Ovary (tissue), 9 donors: ENCODE results near the gene LEMD1. TPM values are rescaled to one million over a fixed set of nuclear protein-coding genes. Genes with fewer than 3 reads are reported as not detected.
A peak's percentile ranks its signal among the peaks of the same experiment; 100 is the strongest.

ENCODE experiments used
- DNase-seq, 5 donors: peaks; one replicate each; pipeline ENCODE4 v3.0.0-alpha.2; 2019 to 2020
- H3K27ac ChIP-seq, 2 donors: fragments of 200-600 bp; one replicate each; pipeline versions ENCODE4 v1.5.1 to v1.8.0; 2019 to 2022
- H3K27me3 ChIP-seq: fragments of 200-600 bp; one replicate; pipeline ENCODE4 v1.8.0; 2022
- H3K36me3 ChIP-seq: fragments of 200-600 bp; sonication (generic); one replicate; pipeline ENCODE4 v1.5.1; 2019
- H3K4me1 ChIP-seq: one replicate; pipeline ENCODE4 v1.8.1; 2013; ENCODE audit warnings: mild to moderate bottlenecking, moderate library complexity; ENCODE audit not compliant: insufficient read depth
- H3K4me3 ChIP-seq: fragments of 200-600 bp; sonication (generic); one replicate; pipeline ENCODE4 v1.5.1; 2017
- H3K9me3 ChIP-seq, 2 donors: fragments of 200-600 bp in 1 of 2; sonication (generic) in 1 of 2; one replicate each; pipeline versions ENCODE4 v1.5.1 to v1.8.1; 2013 to 2019; ENCODE audit warnings: mild to moderate bottlenecking in 1 of 2, moderate library complexity in 1 of 2
- CTCF ChIP-seq, 3 donors: fragments of 450-650 bp in 2 of 3; fragments of 200-600 bp in 1 of 3; IDR thresholded peaks; one replicate each; pipeline versions ENCODE4 v1.5.1 to v1.8.0; 2016 to 2022; ENCODE audit warnings: antibody characterized with exemption in 3 of 3, mild to moderate bottlenecking in 1 of 3
- EP300 ChIP-seq: sonication (generic); formaldehyde crosslinking; IDR thresholded peaks from one replicate; pipeline ENCODE4 v1.6.1; 2017; ENCODE audit warnings: antibody characterized with exemption
- POLR2A ChIP-seq: fragments of 450-650 bp; IDR thresholded peaks from one replicate; pipeline ENCODE4 v1.6.1; 2017; ENCODE audit warnings: antibody characterized with exemption, mild to moderate bottlenecking, moderate library complexity
- WGBS, 3 donors: extraction: QIAGEN DNeasy Blood & Tissue Kit in 1 of 3; methylation state at CpG; one replicate each; pipeline versions ENCODE4 v1.1.5 to v1.1.7; 2013 to 2017; 5-methylcytosine and 5-hydroxymethylcytosine counted together
- intact Hi-C, 4 donors: fragments of 100-400 bp; cut with DNase I; formaldehyde crosslinking; loops; one replicate each; pipeline versions ENCODE4 v1.11.0 to v1.15.1; 2022 to 2023
- polyA plus RNA-seq, 2 donors: library from polyadenylated mRNA; stranded (reverse); fragments of 200-250 nt in 1 of 2; fragments of 350-450 nt in 1 of 2; fragmentation: Illumina TruSeq in 1 of 2; extraction: RNeasy Lipid Tissue Mini Kit (QIAGEN cat#74804) in 1 of 2; gene quantifications; one replicate each; pipeline ENCODE4 v1.2.3, GENCODE V29; 2013 to 2014
- total RNA-seq, 7 donors: library from RNA; depleted of rRNA in 2 of 7; stranded (reverse); fragments of >200 nt in 2 of 7; fragmentation: NEBNext Ultra II Directional in 3 of 7; extraction: Animal tissue kit (Norgen Biotek cat#: 25700) in 3 of 7; gene quantifications; one replicate each; pipeline versions ENCODE4 v1.1.0 to v1.2.4, GENCODE V29; 2016 to 2023
- donor health status: DM: no; HTN: no; CAD: no; lungs with moderate emphysema.
- donor health status: DM: no; HTN: no; CAD: no.
- donor health status: Bipolar disorder and iron deficiency.
- donor health status: DM: yes; HTN: yes; CAD: no.
- donor health status: DM: no; HTN: no; CAD: no.
- donor health status: DM: yes; HTN: yes; CAD: no.

Gene LEMD1
- total and polyA plus RNA-seq, 9 donors, result 0.43 to 7.0 (median 0.97) TPM; not detected in 1

DNA sequence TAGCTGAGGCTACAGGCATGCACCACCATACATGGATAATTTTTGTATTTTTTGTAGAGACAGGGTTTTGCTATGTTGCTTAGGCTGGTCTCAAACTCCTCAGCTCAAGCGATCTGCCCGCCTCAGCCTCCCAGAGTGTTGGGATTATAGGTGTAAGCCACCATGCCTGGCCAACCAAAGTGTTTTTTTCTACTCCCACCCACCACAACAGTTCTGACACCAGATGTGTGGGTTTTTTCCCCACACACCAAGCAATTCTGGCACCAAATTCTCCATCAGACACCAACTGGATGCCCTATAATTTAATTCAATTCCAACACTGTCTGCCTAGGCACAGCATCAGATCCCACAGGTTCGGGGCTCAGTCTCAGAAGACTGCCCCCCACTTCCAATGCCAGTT lies 44.5 kb downstream of the LEMD1 start:
- Histone ChIP-seq H3K27me3 (no peaks in the 10 kb centered on the region), H3K27ac (peak overlapping the region in 1 of 2 donors; percentile 87), H3K36me3 (no peaks in the 10 kb centered on the region), H3K9me3 (no peaks in the 10 kb centered on the region), H3K4me3 (no peak overlapping the region), H3K4me1 (peaks cover 16% of the 10 kb centered on the region)
- WGBS, 3 donors, result 96 to 100% (median 97%) methylated on average over 3 of the region's 3 CpGs
- TF ChIP-seq CTCF (IDR thresholded peaks at IDR 0.05) (no peak), EP300 (no peak), POLR2A (no peak)
- DNase-seq, result no peak
- intact Hi-C loops, result no loop called here

- intact Hi-C loops, result no loop called here
- TF ChIP-seq EP300 (no peak), POLR2A (no peak), CTCF (IDR thresholded peaks at IDR 0.05) (no peak)
- 60 to 65% (median 63%) methylated on average over 4 of the region's 4 CpGs for whole genome bisulfite sequencing, 3 donors
- H3K36me3 ChIP-seq, result no peaks in the 10 kb centered on the region
- H3K27me3 ChIP-seq, result no peaks in the 10 kb centered on the region
- no peak for DNase-seq
- H3K4me1 ChIP-seq, result peaks cover 16% of the 10 kb centered on the region
- H3K9me3 ChIP-seq, result no peaks in the 10 kb centered on the region
- H3K27ac ChIP-seq, result peak overlapping the region in 1 of 2 donors; percentile 87
- no peak overlapping the region for H3K4me3 ChIP-seq
Measured at GRCh38 chr1:205376739-205377138, 45.1 kb downstream of the LEMD1 start.

DNA sequence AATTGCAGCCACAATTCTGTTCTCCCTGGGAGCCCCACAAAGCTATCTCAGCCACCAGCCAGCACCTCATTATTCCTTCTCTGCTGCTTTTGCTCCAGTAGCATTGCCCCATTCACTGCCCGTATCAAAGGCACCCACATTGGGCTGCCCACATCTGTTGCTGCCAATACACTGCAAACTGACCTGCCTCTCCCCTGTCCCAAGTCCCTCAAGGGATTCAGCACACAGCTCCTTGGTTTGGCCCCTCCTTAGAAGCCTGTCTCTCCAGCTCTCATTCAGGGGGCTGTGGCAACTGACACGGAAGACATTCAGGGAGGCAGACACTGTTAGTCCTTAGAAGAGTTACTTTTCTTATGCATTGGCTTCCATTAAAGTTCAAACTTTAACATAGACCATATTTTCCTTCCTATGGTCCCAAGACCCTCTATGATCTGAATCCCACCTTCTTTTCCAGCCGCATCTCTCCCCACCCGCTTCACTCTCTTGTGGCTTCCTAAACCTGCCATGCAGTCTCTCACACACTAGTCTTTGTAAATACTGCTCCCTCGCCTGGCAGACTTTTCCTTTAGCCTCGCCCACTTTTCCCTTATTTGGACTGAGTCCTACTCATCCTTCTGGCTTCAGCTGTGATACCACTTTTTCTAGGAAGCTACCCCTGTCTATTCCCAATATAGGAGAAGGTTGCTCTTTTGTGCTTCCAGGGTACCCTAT lies 45.9 kb downstream of the LEMD1 start:
- Histone ChIP-seq H3K9me3 (no peaks in the 10 kb centered on the region), H3K27ac (peak overlapping the region in 1 of 2 donors; percentile 87), H3K36me3 (no peaks in the 10 kb centered on the region), H3K4me3 (no peak overlapping the region), H3K4me1 (peaks cover 14% of the 10 kb centered on the region), H3K27me3 (no peaks in the 10 kb centered on the region)
- DNase-seq, result peak in 4 of 5 donors; percentile 62 to 72 (median 65)
- 9 to 14% (median 14%) methylated on average over 6 of the region's 6 CpGs for WGBS, 3 donors
- TF ChIP-seq EP300 (no peak), POLR2A (peak; percentile 29)
- intact Hi-C loops, result no loop called here

DNA sequence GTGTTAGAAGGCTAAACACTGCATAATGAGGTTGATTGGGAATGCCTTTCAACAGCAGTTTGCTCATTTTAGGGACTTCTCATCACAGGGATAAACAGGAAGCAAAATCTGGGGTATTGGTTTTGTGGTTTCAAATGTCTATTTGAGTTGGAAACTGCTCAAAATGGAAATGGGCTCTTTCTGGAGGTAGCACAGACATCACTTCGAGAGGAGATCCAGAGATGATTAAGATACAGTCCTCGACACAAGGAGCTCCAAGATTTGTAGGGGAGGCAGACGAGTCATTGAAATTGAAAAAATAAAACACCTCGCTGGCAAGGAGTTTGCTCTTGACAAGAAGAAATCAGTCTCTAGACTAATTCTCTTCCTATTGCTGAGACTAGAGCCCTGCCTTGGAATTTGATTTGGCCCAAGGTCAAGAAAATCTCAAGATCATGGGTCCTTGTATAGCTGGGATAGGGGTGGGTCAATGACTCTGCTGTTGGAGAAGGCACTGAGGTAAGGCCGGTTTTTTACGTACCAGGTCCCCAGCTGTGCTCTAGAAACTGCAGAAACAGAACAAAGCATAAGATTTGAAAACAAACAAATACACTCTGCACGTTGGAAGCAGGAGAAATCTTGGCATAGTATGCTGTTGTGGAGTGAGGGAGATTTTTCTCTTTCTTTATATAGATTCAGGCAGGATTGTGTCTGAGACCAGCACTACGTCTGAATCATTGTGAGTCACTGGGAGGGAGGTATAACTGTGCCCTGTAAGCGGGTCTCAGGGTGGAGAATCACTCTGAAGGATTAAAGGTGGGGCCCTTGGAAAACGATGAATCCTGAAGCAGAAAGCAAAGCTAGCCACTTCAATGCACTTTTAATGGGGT lies 47.4 kb downstream of the LEMD1 start:
- H3K4me1 ChIP-seq, result peaks cover 14% of the 10 kb centered on the region

More for the DNA sequence above, 47.4 kb downstream of the LEMD1 start:
- Histone ChIP-seq H3K9me3 (no peaks in the 10 kb centered on the region), H3K4me3 (no peak overlapping the region), H3K27ac (peak overlapping the region; percentile 39 to 87), H3K27me3 (no peaks in the 10 kb centered on the region), H3K36me3 (no peaks in the 10 kb centered on the region)
- WGBS, 3 donors, result 6 to 12% (median 7%) methylated on average over 10 of the region's 10 CpGs
- intact Hi-C loops, result no loop called here
- no peak for DNase-seq
- TF ChIP-seq EP300 (no peak), CTCF (IDR thresholded peaks at IDR 0.05) (no peak), POLR2A (no peak)
